ENCODE results near the gene CXCL14. TPM values are rescaled to one million over a fixed set of nuclear protein-coding genes. Genes with fewer than 3 reads are reported as not detected.

Gene CXCL14
- total RNA-seq, 1 donor from 2014 or later = 0.49 TPM

DNA sequence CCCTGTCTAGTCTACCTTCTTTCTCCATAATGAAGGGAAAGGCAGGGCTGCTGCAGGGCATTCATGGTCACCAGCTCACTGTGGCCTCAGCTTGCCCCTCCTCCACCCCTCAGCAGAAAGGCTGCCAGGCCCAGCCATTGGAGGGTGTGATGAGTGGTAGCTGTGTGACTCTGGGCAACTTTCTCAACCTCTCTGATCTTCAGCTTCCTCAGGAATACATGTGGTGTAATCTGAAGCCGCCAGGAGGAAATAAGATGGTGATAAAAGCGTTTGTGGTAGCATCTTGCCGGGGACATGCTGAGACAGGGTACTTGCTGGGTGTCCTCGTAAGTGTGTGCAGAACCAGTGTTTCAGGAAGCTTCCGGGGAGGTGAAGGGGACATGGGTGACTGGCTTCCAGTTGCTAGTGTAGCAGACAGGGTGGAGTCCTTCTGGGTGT is 9.8 kb downstream of the CXCL14 start:
- Histone ChIP-seq H3K4me1 (no peaks in the 10 kb centered on the region), H3K27ac (replicated peaks) (no peak overlapping the region), H3K27me3 (ENCODE audit: low read depth) (peaks cover 71% of the 10 kb centered on the region), H3K4me3 (no peak overlapping the region), H3K9me3 (replicated peaks) (no peaks in the 10 kb centered on the region), H3K36me3 (no peaks in the 10 kb centered on the region)
- no peak for DNase-seq
- intact Hi-C loops (cut with micrococcal nuclease) = no loop called here
- TF ChIP-seq, protein P1, sequence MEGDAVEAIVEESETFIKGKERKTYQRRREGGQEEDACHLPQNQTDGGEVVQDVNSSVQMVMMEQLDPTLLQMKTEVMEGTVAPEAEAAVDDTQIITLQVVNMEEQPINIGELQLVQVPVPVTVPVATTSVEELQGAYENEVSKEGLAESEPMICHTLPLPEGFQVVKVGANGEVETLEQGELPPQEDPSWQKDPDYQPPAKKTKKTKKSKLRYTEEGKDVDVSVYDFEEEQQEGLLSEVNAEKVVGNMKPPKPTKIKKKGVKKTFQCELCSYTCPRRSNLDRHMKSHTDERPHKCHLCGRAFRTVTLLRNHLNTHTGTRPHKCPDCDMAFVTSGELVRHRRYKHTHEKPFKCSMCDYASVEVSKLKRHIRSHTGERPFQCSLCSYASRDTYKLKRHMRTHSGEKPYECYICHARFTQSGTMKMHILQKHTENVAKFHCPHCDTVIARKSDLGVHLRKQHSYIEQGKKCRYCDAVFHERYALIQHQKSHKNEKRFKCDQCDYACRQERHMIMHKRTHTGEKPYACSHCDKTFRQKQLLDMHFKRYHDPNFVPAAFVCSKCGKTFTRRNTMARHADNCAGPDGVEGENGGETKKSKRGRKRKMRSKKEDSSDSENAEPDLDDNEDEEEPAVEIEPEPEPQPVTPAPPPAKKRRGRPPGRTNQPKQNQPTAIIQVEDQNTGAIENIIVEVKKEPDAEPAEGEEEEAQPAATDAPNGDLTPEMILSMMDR (IDR thresholded peaks at IDR 0.05; ENCODE audit: borderline replicate concordance) = no peak

DNA sequence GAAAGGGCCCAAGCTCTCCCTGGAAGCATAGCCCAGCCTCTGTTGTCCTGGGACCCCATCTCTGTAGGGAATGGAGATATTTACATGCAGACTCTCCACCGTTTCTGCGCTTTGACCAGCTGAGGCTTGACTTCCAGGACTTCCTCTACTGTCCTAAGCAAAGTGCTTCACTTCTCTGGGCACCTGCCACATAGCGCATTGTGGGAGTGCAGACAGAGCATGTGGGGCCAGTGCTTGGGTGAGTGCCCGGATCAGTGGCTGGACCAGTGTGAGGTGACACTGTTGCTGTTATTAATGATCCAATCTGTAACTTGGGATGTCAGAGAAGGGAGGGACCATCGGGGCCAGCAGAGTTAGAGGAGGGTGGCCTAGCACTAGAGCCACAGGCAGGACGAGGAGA is 10.5 kb downstream of the CXCL14 start:
- Histone ChIP-seq H3K27me3 (ENCODE audit: low read depth) (peaks cover 71% of the 10 kb centered on the region), H3K9me3 (replicated peaks) (no peaks in the 10 kb centered on the region), H3K36me3 (no peaks in the 10 kb centered on the region), H3K4me1 (no peaks in the 10 kb centered on the region), H3K4me3 (no peak overlapping the region), H3K27ac (replicated peaks) (no peak overlapping the region)
- DNase-seq = no peak
- intact Hi-C loops (cut with micrococcal nuclease) = no loop called here
- TF ChIP-seq, protein P1 (IDR thresholded peaks at IDR 0.05; ENCODE audit: borderline replicate concordance) = no peak

DNA sequence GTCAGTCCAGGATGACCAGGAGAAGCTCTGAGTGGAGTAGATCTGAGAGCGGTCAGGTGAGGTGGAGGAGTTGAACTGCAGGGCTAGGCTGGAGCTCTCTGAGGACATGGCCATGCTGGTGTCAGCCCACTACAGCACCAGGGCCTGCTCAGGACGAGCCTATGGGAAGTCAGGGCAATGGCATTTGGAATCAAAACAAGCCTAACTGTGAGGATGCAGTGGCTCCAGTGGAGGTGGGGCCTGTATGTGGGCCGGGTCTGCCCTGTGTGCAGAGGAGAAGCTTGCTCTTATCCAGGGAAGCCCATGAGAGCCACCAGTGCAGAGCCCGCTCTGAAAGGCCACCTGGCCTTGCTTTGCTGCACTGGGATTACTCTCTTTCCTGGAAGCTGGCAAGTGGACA is 11.1 kb downstream of the CXCL14 start:
- TF ChIP-seq, protein P1 (IDR thresholded peaks at IDR 0.05; ENCODE audit: borderline replicate concordance) = no peak
- Histone ChIP-seq H3K9me3 (replicated peaks) (no peaks in the 10 kb centered on the region), H3K27ac (replicated peaks) (no peak overlapping the region), H3K27me3 (ENCODE audit: low read depth) (peaks cover 65% of the 10 kb centered on the region), H3K4me3 (no peak overlapping the region), H3K4me1 (no peaks in the 10 kb centered on the region), H3K36me3 (no peaks in the 10 kb centered on the region)
- intact Hi-C loops (cut with micrococcal nuclease) = no loop called here
- DNase-seq = no peak

DNA sequence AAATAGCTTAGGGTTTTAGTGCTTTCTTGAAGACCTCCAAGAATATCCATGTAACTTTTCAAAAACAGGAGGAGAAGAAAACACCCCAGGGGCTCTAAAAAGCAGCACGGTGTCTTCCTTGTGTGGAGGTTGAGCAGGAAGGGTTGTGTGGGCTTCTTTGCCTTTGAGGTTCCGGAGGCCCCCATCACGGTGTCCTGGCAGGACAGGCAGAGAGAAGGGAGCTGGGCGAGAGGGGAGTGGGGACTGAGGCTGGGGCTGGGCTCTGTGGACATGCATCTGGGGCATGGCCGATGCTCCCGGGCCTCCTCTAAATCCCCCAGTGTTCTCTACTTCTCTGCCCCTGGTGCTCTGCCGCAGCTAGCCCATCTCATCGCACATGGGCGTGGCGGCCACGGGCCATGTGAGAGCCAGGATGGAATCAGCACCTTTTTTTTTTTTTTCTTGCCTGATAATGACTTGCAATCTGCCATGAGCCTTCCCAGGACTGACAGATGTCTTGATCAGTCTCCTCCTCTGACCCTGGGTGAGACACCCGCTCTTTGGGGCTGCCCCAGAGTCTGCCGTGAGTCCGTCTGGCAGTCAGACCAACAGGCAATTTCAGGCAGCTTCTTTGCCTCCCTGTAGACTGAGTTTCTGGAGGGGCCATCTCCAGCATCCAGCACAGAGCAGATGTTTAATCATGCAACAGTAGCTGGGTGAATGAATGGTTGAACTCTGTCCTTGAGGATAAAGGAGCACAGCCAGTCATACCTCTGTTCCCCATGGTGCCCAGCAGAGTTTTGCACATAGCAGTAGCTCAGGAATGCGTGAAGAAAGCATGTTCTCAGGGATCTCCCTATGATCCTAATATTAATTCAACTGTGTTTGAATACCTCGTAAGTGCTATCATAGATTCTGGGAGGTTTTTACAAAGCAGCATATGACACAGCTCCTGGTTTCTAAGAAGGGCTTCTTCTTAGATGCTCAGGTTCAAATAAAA is 12.1 kb downstream of the CXCL14 start:
- Histone ChIP-seq H3K4me3 (no peak overlapping the region), H3K27ac (replicated peaks) (no peak overlapping the region), H3K36me3 (no peaks in the 10 kb centered on the region), H3K27me3 (ENCODE audit: low read depth) (peaks cover 55% of the 10 kb centered on the region), H3K4me1 (no peaks in the 10 kb centered on the region), H3K9me3 (replicated peaks) (no peaks in the 10 kb centered on the region)
- intact Hi-C loops (cut with micrococcal nuclease) = no loop called here
- TF ChIP-seq, protein P1 (IDR thresholded peaks at IDR 0.05; ENCODE audit: borderline replicate concordance) = peak; percentile 19
- no peak for DNase-seq

DNA sequence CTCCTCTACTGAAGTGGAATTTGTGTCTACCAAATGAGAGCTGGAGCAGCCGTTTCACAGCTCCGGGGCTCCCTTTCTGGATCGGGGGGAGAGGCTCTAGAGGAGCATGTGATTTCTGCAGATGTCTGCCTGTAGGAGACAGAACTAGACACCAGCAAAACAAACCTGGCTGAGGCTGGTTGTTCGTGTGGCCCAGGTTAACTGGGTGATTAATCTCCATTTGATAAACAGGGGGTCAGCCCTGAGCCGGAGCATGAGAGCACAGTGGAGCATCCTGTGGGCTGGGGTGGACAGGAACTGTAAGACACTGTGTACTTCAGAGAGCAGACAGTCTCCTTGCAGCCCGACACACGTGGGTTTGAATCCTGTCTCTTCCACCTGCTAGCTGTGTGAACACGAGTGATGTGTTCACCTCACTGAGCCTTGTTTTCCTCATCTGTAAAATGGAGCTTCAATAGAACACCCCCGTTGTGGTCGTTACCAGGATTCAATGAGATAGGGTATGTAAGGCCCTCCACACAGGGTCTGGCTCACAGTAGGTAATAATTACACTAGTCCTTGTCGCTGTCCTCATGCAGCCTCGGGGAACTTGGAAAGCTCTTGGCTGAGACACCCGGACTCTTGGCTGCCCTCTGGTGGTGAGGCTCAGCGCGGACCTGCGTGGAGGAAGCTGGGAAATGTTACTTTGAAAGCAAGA is 12.9 kb downstream of the CXCL14 start:
- Histone ChIP-seq H3K4me3 (no peak overlapping the region), H3K4me1 (no peaks in the 10 kb centered on the region), H3K27me3 (ENCODE audit: low read depth) (peaks cover 49% of the 10 kb centered on the region), H3K9me3 (replicated peaks) (no peaks in the 10 kb centered on the region), H3K36me3 (no peaks in the 10 kb centered on the region), H3K27ac (replicated peaks) (no peak overlapping the region)
- intact Hi-C loops (cut with micrococcal nuclease) = no loop called here
- peak; percentile 68 for DNase-seq
- TF ChIP-seq, protein P1 (IDR thresholded peaks at IDR 0.05; ENCODE audit: borderline replicate concordance) = peak; percentile 89
